GM19328 (cell line): ENCODE measurements around the gene SYT5.

Experiments
- ATAC-seq: cut with Tn5 transposase; IDR thresholded peaks from one replicate; pipeline ENCODE4 v1.9.1; 2021; ENCODE audit warnings: mild to moderate bottlenecking, moderate library complexity; ENCODE audit not compliant: unreplicated experiment

The SYT5 gene

GRCh38 chr19:55149078-55150003 lies 30.7 kb downstream of the SYT5 start, which contains the start of gene TNNT1:
Gene TNNT1 (minus strand): TSS chr19:55149206. CDS start chr19:55147157, 2,049 bp downstream.
- no peak for ATAC-seq

DNA sequence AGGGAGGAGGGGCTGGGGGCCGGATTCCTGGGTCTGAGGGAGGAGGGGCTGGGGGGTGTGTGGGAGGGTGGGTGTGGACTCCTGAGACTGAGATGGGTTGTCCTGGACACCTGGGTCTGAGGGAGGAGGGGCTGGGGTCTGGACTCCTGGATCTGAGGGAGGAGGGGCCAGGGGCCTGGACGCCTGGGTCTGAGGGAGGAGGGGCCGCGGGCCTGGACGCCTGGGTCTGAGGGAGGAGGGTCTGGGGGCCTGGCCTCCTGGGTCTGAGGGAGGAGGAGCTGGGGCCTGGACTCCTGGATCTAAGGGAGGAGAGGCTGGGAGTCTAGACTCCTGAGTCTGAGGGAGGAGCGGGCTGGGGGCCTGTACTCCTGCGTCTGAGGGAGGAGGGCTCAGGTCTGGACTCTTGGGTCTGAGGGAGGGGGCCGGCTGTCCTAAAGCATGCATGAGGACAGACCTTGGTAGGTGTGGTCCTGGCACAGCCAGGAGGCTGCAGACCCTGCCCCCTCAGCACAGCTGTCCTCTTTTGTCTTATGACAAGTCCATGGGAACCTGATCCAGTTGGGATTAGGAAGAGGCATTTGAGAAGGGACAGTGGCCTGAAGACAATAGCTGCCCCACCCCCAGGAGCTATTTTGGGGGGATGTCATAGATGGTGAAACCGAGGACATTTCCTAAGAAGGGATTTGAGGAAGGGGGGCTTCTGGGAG lies 32.4 kb downstream of the SYT5 start:
- ATAC-seq: no peak

GRCh38 chr19:55146705-55147273 lies 33.3 kb downstream of the SYT5 start:
- no peak for ATAC-seq

- ATAC-seq: no peak
These were observed 33.9 kb downstream of the SYT5 start for GRCh38 chr19:55146078-55146704.

- no peak for ATAC-seq
These were observed 34.9 kb downstream of the SYT5 start for GRCh38 chr19:55145232-55145631.

DNA sequence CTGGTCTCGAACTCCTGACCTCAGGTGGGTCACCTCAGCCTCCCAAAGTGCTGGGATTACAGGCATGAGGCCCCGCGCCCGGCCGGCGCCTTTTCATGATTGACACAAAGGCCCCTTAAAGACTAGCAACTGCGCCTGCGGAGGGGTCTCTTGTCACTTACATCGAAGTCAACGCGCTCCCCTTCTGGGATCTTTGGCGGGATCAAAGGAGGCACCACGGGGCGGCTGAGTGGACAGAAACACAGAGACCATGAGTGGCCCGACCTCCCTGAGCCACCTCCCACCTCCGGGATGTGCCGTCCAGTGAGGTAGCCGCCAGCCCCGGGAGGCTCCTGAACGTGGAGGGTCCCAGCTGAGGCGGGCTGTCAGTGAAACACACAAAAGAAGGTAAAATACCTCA lies 38.4 kb downstream of the SYT5 start:
- no peak for ATAC-seq

DNA sequence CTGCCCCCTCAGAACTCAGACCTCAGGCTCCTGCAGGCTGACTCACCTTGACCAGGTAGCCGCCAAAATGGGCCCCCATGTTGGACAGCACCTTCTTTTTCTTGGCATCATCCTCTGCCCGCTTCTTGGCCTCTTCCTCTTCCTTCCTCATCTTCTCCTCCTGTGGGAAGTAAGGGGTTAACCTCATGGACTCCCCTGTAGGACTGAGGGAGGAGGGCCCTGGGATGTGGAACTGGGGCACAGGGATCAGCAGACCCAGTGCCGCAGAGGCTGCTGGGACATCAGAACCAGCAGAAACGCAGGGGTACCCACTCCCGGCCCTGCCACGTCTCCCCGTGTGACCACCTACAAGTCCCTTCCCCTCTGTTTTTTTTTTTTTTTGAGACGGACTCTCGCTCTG lies 42.2 kb downstream of the SYT5 start:
- ATAC-seq: no peak

DNA sequence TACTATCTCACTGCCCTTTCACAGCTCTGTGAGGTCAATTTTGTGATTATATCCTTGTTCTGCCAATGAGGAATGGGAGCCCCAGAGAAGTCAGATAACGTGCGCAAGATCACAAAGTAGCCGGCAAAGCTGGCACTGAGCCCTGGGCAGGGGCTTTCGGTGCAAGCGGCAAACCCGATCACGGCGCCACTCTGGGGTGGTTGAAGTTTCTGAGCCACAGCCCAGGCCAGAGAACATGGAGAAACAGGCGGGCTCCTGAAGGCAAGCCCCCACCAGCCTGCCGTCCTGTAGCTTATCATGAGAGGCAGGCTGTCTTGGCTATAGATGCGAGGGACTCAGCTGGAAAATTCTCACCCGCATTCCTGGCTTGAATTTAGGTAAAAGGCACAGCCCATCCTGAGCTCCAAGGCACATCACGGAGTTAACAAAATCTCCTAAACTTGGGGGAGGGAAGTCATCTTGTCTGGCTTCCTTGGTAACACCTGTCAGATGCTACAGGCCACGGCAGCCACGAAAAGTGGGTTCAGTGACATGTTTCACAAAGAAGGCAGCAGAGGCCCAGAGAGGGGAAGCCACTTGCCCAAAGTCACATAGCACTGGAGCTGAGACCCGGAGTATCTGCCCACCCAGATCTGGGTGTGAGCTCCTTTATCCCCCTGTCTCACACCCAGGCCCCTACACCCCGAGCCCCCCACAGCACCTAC lies 43.5 kb downstream of the SYT5 start:
- ATAC-seq: no peak

- ATAC-seq: no peak
These were observed 45.4 kb downstream of the SYT5 start for GRCh38 chr19:55134736-55135135.

DNA sequence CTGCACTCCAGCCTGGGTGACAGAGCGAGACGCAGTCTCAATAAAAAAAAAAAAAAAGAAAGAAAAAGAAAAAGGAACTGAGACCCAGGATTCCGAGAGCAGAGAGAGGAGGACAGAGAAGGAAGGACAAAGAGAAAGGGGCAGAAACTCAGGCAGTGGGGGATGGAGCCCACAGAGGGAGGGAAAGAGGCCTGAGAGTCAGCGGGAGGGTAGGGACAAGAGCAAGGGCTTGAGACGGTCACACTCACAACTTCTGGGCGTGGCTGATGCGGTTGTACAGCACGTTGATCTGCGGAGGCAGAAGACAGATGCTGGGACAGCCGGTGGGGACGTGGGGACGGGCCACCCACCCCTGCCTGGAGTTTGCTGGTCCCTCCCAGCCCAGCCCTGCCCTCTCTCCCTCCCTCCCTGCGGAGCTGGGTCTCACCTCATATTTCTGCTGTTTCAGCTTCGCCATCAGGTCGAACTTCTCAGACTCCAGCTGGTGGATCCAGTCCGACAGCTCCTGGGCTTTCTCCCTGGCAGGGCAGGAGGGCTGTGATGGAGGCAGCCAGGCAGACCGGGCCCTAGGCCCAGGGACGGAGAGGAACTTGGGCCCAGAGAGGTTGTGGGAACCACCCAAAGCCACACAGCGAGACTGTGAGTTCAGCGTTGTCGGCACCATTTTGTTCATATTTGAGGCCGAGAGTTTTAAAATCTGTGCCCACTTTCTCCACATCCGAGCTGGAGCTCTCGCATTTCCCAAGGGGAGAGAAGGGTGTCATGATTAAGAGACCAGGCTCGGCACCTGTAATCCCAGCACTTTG lies 46.2 kb downstream of the SYT5 start:
- no peak for ATAC-seq

DNA sequence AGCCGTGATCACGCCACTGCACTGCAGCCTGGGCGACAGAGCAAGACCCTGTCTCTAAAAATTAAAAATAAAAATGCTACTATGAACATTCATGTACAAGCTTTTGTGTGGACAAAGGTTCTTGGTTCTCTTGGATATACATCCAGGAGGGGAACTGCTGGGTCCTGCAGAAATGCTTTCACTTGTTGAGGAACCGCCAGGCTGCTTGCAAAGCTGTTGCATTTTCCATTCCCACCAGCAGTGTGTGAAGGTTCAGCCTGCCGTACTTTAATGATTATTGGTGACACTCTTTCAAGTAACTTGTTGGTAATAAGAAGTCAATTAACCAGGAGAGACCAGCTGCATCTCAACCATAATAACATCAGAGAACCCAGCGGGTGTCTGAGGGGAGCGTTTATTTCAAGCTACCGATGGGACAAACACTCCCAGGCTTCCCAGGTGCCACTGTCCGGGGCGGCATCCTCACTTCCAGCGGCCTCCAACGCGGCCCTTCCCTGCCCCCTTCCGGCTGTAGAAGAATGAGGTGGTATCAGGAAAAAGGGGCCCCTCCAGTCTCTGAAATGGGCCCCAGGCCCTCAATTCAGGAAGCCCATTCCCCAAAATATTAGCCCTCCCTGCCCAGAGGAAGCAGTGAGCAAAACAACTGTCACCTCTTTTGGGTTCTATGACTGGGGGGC lies 47.5 kb downstream of the SYT5 start:
- ATAC-seq: no peak

DNA sequence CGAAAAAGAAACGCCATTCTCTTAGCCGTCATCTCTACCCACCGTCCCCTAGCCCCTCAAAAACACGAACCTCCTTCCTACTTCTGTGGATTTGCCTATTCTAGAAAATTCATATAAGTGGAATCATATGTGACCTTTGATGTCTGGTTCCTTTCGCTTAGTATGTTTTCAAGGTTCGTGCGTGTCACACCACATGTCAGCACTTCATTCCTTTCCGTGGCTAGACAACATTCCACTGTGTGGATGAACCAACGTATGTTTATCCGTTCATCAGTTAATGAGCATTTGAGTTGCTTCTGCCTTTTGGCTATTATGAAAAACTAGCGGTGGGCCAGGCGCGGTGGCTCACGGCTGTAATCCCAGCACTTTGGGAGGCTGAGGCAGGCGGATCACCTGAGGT lies 48.7 kb downstream of the SYT5 start:
- no peak for ATAC-seq
